Measurements from ENCODE around the gene STAC2.

GRCh38 chr17:39264119-39264518 lies 38.4 kb upstream of the STAC2 start:
- TF ChIP-seq CTCF (conservative IDR thresholded peaks at IDR 0.05) (no peak), EZH2 (IDR thresholded peaks at IDR 0.05; ENCODE audit: low read depth) (no peak)

Measured in PC-9 (cell line).